Activated CD8-positive, alpha-beta memory T cell treated with anti-CD3 and anti-CD28 coated beads for 1 hour (primary cell): Measurements from ENCODE around the gene CGN.

Experiments used
- DNase-seq, 2 donors: peaks; one replicate each; pipeline ENCODE4 v3.0.0-alpha.2; 2020; ENCODE audit warnings: low read depth in 1 of 2; ENCODE audit errors: extremely low read depth in 1 of 2

CGN gene

DNA sequence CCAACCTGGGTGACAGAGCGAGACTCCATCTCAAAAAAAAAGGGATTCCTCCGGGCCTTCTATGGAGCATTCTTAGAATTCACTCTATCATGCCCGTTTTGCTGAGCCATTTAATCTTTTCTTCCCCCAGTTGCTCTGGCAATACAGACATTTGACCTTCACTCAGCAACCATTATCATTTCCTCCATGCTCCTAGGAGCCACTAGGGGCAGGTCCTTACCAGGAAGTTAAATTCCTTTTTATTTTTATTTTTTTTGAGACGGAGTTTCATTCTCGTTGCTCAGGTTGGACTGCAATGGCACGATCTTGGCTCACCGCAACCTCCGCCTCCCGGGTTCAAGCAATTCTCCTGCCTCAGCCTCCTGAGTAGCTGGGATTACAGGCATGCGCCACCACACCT is 9.7 kb upstream of the CGN start:
- DNase-seq = no peak

- DNase-seq = no peak
These were observed 9.0 kb upstream of the CGN start for GRCh38 chr1:151502035-151502700.

- no peak for DNase-seq
These were observed 8.1 kb upstream of the CGN start for GRCh38 chr1:151502859-151503780.

GRCh38 chr1:151504252-151504651 is 6.9 kb upstream of the CGN start:
- no peak for DNase-seq

GRCh38 chr1:151504759-151505158 is 6.4 kb upstream of the CGN start:
- no peak for DNase-seq

- DNase-seq = no peak
These were observed 2.4 kb upstream of the CGN start for GRCh38 chr1:151508833-151509232.

- no peak for DNase-seq
These were observed 1.7 kb upstream of the CGN start for GRCh38 chr1:151509350-151510019.

DNA sequence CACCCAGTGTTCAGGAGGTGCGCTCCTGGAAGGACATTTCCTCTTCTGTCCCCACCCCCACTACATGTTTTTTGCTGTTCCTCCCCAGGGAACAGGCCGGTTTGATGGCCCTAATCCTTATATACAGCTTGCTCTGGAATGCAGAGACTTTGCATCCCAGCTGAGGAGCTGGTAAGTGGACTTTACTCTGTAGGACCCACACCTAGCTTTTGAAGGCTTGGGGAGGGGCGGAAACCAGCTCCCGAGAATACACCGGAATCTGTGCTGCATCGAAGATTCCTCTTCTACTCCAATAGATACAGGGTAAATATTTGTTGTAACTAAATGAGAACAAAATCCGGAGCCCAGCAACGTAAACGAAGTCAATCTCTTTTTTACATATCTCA is 1.2 kb upstream of the CGN start:
- no peak for DNase-seq

- DNase-seq = no peak
These were observed 602 bp upstream of the CGN start for GRCh38 chr1:151510614-151510956.

DNA sequence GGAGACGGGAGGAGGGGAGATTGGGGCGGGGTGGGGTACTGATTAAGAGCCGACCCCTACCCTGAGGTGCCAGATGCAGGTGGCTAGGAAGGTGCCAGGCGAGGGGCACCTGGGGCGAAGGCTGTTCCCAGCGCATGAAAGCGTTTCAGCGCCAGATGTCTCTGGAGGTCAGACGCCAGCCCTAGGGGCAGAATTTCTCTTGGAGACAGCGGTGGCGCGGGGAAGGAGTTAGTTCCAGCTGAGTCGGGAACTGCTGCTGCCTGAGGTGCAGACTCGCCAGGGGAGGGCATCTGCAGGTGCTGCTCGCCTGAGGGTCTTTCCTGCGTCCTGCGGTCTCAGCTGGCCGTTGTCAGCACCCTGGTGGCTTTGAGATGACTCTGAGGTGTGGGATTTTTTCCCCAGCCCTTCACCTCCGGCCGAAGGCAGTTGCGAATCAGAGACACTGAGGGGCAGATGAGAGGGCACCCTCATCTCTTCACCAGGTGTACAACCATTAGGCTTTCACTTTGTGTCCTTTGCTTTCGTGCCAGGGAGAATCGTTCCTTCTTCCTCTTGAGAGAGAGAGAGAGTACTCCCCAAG is 539 bp downstream of the CGN start:
- peak in 1 of 2 donors; percentile 4 for DNase-seq

- no peak for DNase-seq
These were observed 1.1 kb downstream of the CGN start for GRCh38 chr1:151512326-151512725.

GRCh38 chr1:151512801-151513625 is 1.8 kb downstream of the CGN start:
- DNase-seq = no peak

- DNase-seq = no peak
These were observed 2.5 kb downstream of the CGN start for GRCh38 chr1:151513626-151514121.

DNA sequence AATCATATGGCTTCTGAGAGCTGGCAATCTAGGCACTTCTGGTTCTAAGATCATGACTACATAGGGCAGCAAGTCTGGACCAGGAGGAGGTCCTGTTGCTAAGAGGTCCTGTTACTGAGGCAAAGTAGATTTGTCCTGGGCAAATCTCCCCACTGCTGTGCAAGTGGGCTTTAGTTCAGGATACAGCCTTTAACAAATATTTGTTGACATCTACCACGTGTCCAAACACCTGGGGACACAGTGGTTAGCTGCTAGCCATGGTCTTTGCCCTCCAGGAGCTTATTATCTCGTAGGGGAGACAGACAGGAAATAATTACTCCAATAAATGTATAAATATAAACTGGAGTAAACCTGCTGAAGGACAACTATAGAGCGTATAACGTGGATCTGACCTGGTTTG is 3.2 kb downstream of the CGN start:
- no peak for DNase-seq

- DNase-seq = no peak
These were observed 4.1 kb downstream of the CGN start for GRCh38 chr1:151515265-151515664.

- DNase-seq = no peak
These were observed 4.9 kb downstream of the CGN start for GRCh38 chr1:151516031-151516511.

DNA sequence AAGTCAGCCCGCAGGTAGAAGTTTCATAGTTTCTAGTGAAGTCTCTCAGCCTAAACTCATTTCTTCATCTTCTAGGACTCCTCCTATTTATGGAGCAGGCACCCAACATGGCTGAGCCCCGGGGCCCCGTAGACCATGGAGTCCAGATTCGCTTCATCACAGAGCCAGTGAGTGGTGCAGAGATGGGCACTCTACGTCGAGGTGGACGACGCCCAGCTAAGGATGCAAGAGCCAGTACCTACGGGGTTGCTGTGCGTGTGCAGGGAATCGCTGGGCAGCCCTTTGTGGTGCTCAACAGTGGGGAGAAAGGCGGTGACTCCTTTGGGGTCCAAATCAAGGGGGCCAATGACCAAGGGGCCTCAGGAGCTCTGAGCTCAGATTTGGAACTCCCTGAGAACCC is 7.2 kb downstream of the CGN start:
- no peak for DNase-seq

GRCh38 chr1:151518936-151519335 is 7.7 kb downstream of the CGN start:
- DNase-seq = no peak

- DNase-seq = no peak
These were observed 8.5 kb downstream of the CGN start for GRCh38 chr1:151519667-151520066.

DNA sequence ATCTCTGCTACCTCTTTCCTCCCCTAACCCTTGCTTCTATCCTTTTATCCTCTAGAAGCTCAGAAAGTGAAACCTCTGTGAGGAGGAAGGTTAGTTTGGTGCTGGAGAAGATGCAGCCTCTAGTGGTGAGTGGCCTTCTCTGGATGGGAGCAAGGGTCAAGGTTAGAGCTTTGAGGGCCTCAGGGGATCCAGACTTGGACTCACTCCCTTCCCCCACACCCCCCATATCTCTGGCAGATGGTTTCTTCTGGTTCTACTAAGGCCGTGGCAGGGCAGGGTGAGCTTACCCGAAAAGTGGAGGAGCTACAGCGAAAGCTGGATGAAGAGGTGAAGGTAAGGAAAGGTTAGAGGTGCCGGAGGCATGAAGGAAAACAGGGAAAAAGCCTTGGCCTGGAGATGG is 9.2 kb downstream of the CGN start:
- DNase-seq = no peak
